Cardiac muscle cell (in vitro differentiated cells and primary cell): ENCODE measurements around the gene GNG7. TPM values are rescaled to one million over a fixed set of nuclear protein-coding genes. Genes with fewer than 3 reads are reported as not detected.
A peak's percentile ranks its signal among the peaks of the same experiment; 100 is the strongest.

Experiments
- DNase-seq, 2 donors: peaks; one replicate each; pipeline versions ENCODE4 v3.0.0 to v3.0.0-alpha.2; 2010 to 2017; ENCODE audit warnings: low read depth in 1 of 2, low spot score in 1 of 2
- H3K27ac ChIP-seq: fragments of 200-600 bp; sonication (generic); 2 replicates; pipeline ENCODE4 v1.5.1; 2016
- H3K27me3 ChIP-seq: fragments of 200-600 bp; sonication (generic); 2 replicates; pipeline ENCODE4 v1.6.0; 2016; ENCODE audit warnings: control low read depth
- H3K36me3 ChIP-seq: fragments of 200-600 bp; sonication (generic); 2 replicates; pipeline ENCODE4 v1.5.1; 2016; ENCODE audit warnings: control low read depth
- H3K4me1 ChIP-seq: fragments of 200-600 bp; sonication (generic); 2 replicates; pipeline ENCODE4 v1.8.1; 2017; ENCODE audit warnings: low read depth, mild to moderate bottlenecking, mixed run types
- H3K4me3 ChIP-seq: fragments of 200-600 bp; sonication (generic); 2 replicates; pipeline ENCODE4 v1.5.1; 2016; ENCODE audit warnings: mild to moderate bottlenecking
- H3K9me3 ChIP-seq: fragments of 200-600 bp; sonication (generic); 2 replicates; pipeline ENCODE4 v1.5.1; 2017; ENCODE audit warnings: low read depth, mild to moderate bottlenecking, control low read depth
- CTCF ChIP-seq: IDR thresholded peaks from 2 replicates; pipeline ENCODE4 v1.5.1; 2012; ENCODE audit warnings: low read depth, mild to moderate bottlenecking, low read length
- polyA plus RNA-seq: library from polyadenylated mRNA; unstranded; fragments of >200 nt; fragmentation: Nextera tagmentation; extraction: Ambion mirVana; gene quantifications from 2 replicates; pipeline ENCODE4 v1.2.1, GENCODE V29; 2016
- total RNA-seq: library from RNA; depleted of rRNA; stranded (reverse); fragments of >200 nt; gene quantifications from 2 replicates; pipeline ENCODE4 v1.2.3, GENCODE V29; 2016

GNG7 gene
- total and polyA plus RNA-seq, 2 experiments from 2014 or later, result 20.4 to 24.8 TPM

- no peak for DNase-seq
- Histone ChIP-seq H3K4me1 (peaks cover 16% of the 10 kb centered on the region), H3K36me3 (no peaks in the 10 kb centered on the region), H3K9me3 (no peaks in the 10 kb centered on the region), H3K27ac (no peak overlapping the region), H3K27me3 (peaks cover 25% of the 10 kb centered on the region), H3K4me3 (no peak overlapping the region)
- peak; percentile 5 for TF ChIP-seq CTCF
These were observed 21.7 kb upstream of the GNG7 start for GRCh38 chr19:2724148-2724557.

- TF ChIP-seq CTCF, result no peak
- H3K27me3 ChIP-seq, result peaks cover 25% of the 10 kb centered on the region
- H3K36me3 ChIP-seq, result no peaks in the 10 kb centered on the region
- H3K9me3 ChIP-seq, result no peaks in the 10 kb centered on the region
- DNase-seq, result no peak
- no peak overlapping the region for H3K4me3 ChIP-seq
- H3K27ac ChIP-seq, result no peak overlapping the region
- peaks cover 16% of the 10 kb centered on the region for H3K4me1 ChIP-seq
These were observed 21.3 kb upstream of the GNG7 start for GRCh38 chr19:2723747-2724146.

- H3K27me3 ChIP-seq, result peaks cover 25% of the 10 kb centered on the region
- H3K4me3 ChIP-seq, result no peak overlapping the region
- DNase-seq, result no peak
- no peaks in the 10 kb centered on the region for H3K36me3 ChIP-seq
- H3K4me1 ChIP-seq, result peaks cover 16% of the 10 kb centered on the region
- no peaks in the 10 kb centered on the region for H3K9me3 ChIP-seq
- no peak for TF ChIP-seq CTCF
- H3K27ac ChIP-seq, result no peak overlapping the region
These were observed 20.8 kb upstream of the GNG7 start for GRCh38 chr19:2723345-2723715.

GRCh38 chr19:2722541-2723344 lies 20.2 kb upstream of the GNG7 start:
- Histone ChIP-seq H3K36me3 (no peaks in the 10 kb centered on the region), H3K27ac (no peak overlapping the region), H3K9me3 (no peaks in the 10 kb centered on the region), H3K4me1 (peaks cover 16% of the 10 kb centered on the region), H3K27me3 (peaks cover 21% of the 10 kb centered on the region), H3K4me3 (no peak overlapping the region)
- peak; percentile 34 to 86 for DNase-seq
- no peak for TF ChIP-seq CTCF

GRCh38 chr19:2721570-2722540 lies 19.4 kb upstream of the GNG7 start:
- TF ChIP-seq CTCF, result no peak
- peaks cover 16% of the 10 kb centered on the region for H3K4me1 ChIP-seq
- H3K27me3 ChIP-seq, result peaks cover 12% of the 10 kb centered on the region
- no peaks in the 10 kb centered on the region for H3K9me3 ChIP-seq
- no peak for DNase-seq
- no peaks in the 10 kb centered on the region for H3K36me3 ChIP-seq
- H3K27ac ChIP-seq, result no peak overlapping the region
- peak overlapping the region; percentile 44 for H3K4me3 ChIP-seq
